NCI-H345 (cell line): ENCODE results near the gene PITPNM3.

ENCODE experiments used
- DNase-seq: peaks from one replicate; lab custom pipeline; 2025; lab: John Stamatoyannopoulos, UW

Gene PITPNM3

GRCh38 chr17:6526362-6527152, 29.8 kb downstream of the PITPNM3 start:
- DNase-seq: no peak

- DNase-seq: no peak
These were observed 30.6 kb downstream of the PITPNM3 start for GRCh38 chr17:6525731-6526130.

GRCh38 chr17:6525141-6525540, 31.2 kb downstream of the PITPNM3 start:
- no peak for DNase-seq

DNA sequence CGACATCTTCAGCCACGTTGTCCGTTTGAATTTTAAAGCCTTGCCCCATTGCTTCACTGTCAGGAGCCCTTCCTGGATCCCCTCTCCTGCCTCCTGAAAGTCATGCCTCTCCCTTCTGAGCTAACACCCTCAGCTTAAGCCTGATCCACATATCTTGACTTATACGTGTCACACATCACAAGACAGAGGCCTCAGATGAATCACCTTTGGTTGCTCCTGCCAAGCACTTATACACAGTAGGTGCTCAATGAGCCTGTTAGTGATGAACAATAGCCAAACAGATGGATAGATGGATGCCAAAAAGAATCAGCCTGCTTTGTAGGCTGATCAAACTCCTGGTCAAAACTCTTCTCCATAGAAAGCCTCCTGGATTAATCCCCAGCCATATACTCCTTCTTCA, 31.8 kb downstream of the PITPNM3 start:
- no peak for DNase-seq

GRCh38 chr17:6523809-6524355, 32.5 kb downstream of the PITPNM3 start:
- no peak for DNase-seq

- DNase-seq: no peak
These were observed 33.0 kb downstream of the PITPNM3 start for GRCh38 chr17:6523330-6523729.

- no peak for DNase-seq
These were observed 34.8 kb downstream of the PITPNM3 start for GRCh38 chr17:6521586-6521985.

DNA sequence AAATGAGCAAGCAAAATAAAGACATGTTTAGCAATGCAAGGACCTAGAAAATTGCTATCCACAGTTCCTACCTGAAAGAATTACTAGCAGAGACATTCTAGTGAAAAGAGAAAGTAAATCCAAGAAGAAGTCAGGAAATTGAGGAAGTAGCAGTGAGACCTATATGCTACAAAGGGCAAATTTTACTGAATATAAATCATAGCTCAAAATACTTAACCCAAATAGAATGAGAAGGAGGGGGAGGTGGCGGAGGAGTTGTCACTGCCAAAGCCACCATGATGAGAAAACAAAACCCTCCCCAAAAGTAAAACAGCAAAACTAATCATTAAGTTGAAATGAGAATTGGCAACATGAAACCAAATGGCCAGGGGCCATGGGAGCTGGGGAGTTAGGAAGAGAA, 39.3 kb downstream of the PITPNM3 start:
- no peak for DNase-seq

- DNase-seq: no peak
These were observed 42.0 kb downstream of the PITPNM3 start for GRCh38 chr17:6514371-6514770.

DNA sequence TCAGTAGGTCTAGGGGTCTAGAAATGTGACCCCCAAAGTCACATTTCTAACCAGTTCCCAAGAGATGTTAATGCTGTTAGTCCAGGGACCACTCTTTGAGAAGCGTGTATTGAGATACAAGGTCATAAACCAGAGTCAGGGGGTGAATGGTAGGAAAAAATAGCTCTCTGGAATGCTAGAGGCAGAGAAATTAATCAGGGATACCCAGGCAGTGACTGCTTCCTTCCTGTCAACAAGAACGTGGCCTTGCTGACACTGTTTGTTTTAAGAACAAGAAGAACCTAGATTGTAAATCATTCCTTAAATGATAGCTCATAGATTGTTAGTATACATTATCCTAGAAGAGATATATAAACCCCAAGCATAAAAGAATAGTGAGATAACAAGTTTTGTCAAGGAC, 43.8 kb downstream of the PITPNM3 start:
- no peak for DNase-seq

DNA sequence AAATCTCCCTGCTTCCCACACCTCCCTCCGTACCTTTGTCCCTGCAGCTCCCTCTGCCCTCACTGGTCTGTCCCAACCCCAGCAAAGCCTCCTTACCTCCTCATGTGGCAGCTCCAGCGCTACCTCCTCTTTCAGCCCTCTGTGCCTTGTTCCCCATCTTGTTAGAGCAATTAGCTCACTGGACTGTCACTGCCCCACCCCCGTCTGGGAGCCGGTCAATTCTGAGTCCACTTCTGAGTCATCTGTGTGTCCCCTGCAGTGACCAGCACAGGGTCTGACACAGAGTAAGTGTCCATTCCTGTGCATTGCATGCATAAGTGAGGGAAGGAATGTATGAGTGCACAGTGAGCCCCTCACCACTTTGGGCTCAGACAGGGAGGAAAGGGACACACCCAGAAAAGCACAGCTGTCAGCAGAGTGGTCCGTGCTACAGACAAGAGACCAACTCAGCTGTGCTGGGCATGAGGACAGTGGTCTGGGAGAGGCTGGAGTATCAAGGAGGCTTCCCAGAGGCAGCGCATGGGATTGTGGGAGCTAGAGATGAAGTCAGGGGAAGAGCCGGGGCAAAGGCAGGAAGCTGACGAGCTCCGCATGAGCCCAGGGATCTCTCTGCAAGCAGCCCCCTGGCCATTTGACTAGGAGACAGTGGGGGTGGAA, 45.9 kb downstream of the PITPNM3 start:
- DNase-seq: no peak

DNA sequence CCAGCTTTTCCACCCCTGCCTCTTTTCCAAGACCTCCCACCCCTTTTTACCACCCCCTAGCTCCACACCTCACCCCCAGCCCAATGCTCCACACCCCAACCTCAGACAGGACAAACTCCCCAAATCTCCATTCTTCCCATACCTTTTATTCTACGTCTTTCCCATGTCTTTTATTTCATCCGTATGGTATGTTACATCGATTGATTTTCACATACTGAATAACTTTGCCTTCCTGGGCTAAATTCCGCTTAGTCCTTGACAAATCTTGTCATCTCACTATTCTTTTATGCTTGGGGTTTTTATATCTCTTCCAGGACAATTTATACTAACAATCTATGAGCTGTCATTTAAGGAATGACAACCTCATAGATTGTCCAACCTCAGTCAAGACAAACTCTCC, 46.4 kb downstream of the PITPNM3 start:
- DNase-seq: no peak

DNA sequence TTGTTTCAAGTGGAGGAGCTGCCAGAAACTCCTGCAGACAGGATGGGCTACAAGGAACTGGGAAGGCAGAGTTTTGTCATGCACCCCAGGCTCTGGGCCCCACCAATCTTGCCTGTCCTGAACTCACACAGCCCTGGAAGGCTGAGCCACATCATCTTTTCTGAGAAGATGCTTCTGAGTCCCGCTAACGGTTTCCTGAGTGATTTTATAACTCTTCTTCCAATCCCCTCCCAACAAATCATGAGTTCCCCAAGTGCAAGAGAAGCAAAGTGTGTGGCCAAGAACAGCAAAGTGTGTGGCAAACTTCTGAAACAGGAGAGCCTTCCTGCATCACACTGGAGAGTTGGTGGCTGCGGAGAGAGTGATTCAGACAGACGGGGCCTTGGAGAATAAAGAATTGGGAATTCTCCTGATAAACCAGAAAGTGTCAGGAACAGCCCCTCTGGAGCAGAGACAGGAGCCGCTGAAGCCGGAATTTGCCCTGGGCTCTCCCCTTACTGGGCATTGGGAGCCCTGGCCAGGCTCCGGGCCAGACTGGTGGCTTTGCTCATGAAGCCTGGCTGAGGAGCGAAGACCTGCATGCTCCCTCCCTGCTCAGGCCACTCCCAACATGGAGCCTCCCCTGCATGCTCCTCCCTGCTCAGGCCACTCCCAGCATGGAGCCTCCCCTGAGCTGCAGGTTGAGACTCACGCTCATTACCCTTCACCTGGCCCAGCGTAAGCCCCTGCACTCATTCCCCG, 47.2 kb downstream of the PITPNM3 start:
- no peak for DNase-seq

DNA sequence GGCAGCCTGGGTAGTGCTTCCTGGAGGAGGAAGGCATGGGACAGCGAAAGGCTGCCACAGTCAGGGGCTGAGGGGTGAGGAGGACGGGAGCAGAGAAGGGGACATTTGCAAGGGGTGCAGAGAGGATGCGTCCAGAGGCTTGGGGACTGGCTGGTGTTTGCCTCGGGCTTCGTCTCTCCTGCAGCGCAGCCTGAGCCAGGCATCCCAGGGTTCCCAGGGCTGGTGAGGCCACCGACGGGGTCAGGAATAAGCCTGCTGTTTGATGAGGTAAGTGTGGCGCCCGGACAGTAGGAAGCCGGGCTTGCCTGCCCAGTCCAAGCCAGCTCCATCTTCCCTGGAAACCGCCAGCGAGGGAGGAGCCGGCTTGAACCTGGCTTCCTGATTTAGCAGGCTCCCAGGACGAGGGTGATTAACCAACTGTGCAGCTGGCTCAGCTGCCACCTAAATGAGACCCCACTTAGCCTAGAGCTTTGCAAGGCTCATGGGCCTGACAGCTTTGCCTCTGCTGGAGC, 47.8 kb downstream of the PITPNM3 start:
- no peak for DNase-seq

DNA sequence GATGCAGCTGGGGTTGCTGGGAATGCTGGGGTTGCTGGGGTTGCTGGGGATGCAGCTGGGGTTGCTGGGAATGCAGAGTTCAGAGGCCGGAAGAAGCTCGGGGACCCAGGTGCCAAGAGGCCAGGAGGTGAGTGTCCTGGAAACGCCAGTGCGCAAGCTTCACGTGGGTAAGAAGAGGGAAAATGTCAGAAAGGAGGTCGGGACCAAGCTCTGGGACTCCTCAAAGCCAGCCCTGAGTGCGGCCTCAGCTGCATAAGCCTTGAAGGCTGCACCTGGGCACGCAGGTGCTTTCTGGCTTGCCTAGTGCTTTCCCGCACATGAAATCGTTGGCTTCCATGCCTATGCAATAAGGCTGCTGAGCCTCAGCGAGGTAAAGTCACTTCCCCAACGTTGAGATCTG, 48.3 kb downstream of the PITPNM3 start:
- DNase-seq: no peak

DNA sequence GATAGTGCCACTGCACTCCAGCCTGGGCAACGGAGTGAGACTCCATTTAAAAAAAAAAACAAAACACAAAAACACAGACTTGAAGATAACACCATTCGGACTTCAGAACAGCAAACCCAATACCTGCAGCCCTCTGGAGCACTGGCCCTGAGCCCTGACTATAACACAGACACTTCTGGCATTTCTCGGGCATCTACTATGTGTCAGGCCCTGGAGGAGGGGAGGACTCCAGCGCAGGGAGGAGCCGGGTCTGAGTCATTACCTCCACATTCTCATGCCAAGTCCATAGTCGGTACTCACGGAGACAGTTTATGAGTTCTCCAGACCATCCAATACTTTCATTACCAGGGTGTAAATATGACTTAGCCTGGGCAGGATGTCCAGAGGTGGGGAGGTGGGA, 48.8 kb downstream of the PITPNM3 start:
- DNase-seq: no peak

- DNase-seq: no peak
These were observed 49.6 kb downstream of the PITPNM3 start for GRCh38 chr17:6506679-6507231.

DNA sequence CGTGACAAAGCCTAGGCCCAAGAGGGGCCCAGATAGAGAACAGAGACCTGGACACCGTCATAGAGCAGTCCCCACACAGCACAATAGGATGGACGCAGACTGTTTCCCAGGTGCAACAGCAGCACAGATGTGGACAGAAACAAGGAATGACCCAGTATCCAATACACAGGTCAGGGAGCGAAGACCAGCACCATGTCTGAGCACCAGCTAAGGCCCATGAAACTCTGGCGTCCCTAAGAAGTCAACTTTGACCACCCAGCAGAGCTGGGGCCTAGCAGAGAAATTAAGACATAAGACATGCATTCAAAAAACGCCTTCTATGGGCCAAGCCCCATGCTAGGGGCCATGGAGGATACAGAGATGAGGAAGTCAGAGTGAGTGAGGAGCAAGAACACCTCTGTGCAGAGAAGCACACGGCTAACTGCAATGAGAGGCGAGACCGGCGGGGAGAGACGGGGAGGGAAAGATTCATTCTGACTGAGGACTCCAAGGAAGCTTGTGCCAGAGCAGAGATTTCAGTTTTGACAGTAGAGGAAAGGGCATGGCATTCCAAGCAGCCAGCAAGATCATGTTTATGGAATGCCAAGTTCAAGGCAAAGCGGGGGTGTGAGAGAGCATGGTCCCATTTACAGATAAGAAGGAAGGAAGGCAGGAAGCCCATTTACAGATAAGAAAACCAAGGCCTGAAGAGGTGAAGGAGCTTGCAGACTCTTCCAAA, 50.8 kb downstream of the PITPNM3 start:
- no peak for DNase-seq

GRCh38 chr17:6503641-6504195, 52.6 kb downstream of the PITPNM3 start:
- DNase-seq: no peak

- no peak for DNase-seq
These were observed 53.4 kb downstream of the PITPNM3 start for GRCh38 chr17:6502871-6503509.

DNA sequence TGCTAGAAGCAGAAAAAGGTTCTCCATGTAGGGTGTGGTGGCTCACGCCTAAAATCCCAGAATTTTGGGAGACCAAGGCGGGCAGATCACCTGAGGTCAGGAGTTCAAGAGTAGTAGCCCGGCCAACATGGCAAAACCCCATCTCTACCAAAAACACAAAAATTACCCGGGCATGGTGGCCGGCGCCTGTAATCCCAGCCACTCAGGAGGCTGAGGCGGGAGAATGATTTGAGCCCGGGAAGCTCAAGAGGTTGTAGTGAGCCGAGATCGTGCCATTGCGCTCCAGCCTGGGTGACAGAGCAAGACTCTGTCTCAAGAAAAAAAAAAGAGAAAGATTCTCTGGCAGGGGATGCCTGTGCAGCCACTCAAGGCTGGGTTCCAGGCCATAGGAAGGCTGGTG, 54.2 kb downstream of the PITPNM3 start:
- no peak for DNase-seq
